Right atrium auricular region (tissue), 2 donors: ENCODE data around the gene AKT2. TPM values are rescaled to one million over a fixed set of nuclear protein-coding genes. Genes with fewer than 3 reads are reported as not detected.

Experiments
- DNase-seq: peaks from one replicate; pipeline ENCODE4 v3.0.0-alpha.2; 2019; ENCODE audit warnings: low spot score
- H3K27ac ChIP-seq, 2 donors: fragments of 200-600 bp; sonication (generic); 1 replicate in 1 of 2; 2 replicates in 1 of 2; pipeline ENCODE4 v1.5.1; 2016 to 2019
- H3K27me3 ChIP-seq, 2 donors: fragments of 200-600 bp; sonication (generic); one replicate each; pipeline versions ENCODE4 v1.5.1 to v1.6.0; 2017 to 2019
- H3K36me3 ChIP-seq: fragments of 200-600 bp; sonication (generic); one replicate; pipeline ENCODE4 v1.5.1; 2016
- H3K4me1 ChIP-seq, 2 donors: fragments of 200-600 bp; sonication (generic); one replicate each; pipeline versions ENCODE4 v1.5.1 to v1.6.0; 2017 to 2019
- H3K4me3 ChIP-seq, 2 donors: fragments of 200-600 bp; sonication (generic); 1 replicate in 1 of 2; 2 replicates in 1 of 2; pipeline ENCODE4 v1.5.1; 2017 to 2019; ENCODE audit warnings: mild to moderate bottlenecking in 1 of 2, moderate library complexity in 1 of 2
- H3K9me3 ChIP-seq, 2 donors: fragments of 200-600 bp; sonication (generic); one replicate each; pipeline ENCODE4 v1.5.1; 2019
- total RNA-seq, 2 donors: library from RNA; depleted of rRNA; stranded (reverse); fragments of >200 nt; gene quantifications; one replicate each; pipeline ENCODE4 v1.1.0, GENCODE V29; 2016
- TF ChIP-seq, protein P1 (sequence below), 2 donors: fragments of 200-600 bp; sonication (generic); IDR thresholded peaks; one replicate each; pipeline ENCODE4 v1.5.1; 2019; ENCODE audit warnings: antibody characterized with exemption in 2 of 2

The AKT2 gene
- total RNA-seq, 2 donors from 2014 or later = 63.3 to 76.7 TPM

DNA sequence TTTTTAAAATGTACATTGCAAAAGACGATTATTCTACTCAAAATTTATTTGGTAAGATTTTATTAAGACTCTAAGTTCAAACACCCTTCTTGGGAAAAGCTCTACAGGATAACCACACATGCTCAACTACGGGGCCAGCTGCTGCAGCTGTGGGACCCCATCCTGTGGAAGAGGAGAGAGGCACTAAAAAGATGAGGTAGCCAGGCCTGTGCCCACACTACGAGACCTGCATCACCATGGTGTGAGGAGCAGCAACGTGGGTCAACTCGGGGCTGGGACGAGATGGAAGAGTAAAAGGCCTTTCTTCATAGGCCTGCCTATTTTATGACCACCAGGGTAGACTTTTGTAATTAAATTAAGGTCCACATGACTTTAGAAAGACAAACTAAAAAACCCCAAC lies 54.1 kb downstream of the AKT2 start:
- Histone ChIP-seq H3K9me3 (no peaks in the 10 kb centered on the region), H3K4me1 (peaks cover 0 to 24% of the 10 kb centered on the region in 2 donors), H3K27ac (peak overlapping the region; percentile 54 to 60), H3K27me3 (no peaks in the 10 kb centered on the region), H3K36me3 (peaks cover 17% of the 10 kb centered on the region), H3K4me3 (no peak overlapping the region)
- DNase-seq = no peak
- TF ChIP-seq, protein P1, sequence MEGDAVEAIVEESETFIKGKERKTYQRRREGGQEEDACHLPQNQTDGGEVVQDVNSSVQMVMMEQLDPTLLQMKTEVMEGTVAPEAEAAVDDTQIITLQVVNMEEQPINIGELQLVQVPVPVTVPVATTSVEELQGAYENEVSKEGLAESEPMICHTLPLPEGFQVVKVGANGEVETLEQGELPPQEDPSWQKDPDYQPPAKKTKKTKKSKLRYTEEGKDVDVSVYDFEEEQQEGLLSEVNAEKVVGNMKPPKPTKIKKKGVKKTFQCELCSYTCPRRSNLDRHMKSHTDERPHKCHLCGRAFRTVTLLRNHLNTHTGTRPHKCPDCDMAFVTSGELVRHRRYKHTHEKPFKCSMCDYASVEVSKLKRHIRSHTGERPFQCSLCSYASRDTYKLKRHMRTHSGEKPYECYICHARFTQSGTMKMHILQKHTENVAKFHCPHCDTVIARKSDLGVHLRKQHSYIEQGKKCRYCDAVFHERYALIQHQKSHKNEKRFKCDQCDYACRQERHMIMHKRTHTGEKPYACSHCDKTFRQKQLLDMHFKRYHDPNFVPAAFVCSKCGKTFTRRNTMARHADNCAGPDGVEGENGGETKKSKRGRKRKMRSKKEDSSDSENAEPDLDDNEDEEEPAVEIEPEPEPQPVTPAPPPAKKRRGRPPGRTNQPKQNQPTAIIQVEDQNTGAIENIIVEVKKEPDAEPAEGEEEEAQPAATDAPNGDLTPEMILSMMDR (IDR thresholded peaks at IDR 0.05) = no peak

DNA sequence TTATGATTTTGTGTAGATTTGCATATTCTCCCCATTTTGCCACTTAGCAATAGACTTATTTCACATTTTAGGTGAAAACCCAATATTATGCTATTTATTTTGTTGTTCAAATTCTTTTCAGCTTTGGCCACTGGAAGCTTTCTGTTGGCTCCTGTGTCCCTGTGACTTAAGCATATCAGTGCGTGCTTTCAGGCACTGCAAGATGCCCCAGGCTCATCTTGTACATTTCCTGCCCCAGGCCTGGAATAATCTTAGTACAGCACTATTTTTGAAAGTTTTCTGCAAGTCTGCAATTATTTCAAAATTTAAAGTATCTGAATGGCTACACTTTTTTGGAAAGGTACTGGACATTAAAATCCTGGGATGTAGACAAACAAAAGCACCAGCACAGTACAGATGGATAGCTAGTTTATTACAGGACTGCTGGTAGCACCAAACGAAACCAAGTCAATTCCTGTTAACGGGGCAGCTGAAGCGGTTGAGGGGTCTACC lies 55.2 kb downstream of the AKT2 start:
- Histone ChIP-seq H3K27me3 (no peaks in the 10 kb centered on the region), H3K9me3 (no peaks in the 10 kb centered on the region), H3K4me1 (peaks cover 0 to 29% of the 10 kb centered on the region in 2 donors), H3K36me3 (peaks cover 6% of the 10 kb centered on the region), H3K4me3 (no peak overlapping the region), H3K27ac (no peak overlapping the region)
- TF ChIP-seq, protein P1 (IDR thresholded peaks at IDR 0.05) = no peak
- no peak for DNase-seq

DNA sequence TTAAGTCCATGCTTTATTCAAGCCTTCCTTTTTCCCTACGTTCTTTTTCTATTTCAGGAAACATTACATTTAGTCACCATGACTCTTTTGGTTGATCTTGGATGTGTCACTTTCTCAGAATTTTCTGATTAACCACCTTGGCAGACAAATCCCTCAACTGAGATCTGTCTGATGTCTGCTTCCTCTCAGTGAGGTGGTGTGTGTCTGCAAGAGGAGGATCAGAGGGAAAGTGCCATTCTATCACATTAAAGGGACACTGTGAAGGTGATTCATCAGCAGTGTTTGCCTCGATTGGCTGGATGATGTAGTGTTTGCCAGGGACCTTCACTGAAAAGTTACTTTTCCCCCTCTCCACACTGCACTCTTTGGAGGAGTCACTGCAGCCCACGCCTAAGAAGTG lies 55.7 kb downstream of the AKT2 start:
- no peaks in the 10 kb centered on the region for H3K9me3 ChIP-seq
- peaks cover 0 to 29% of the 10 kb centered on the region in 2 donors for H3K4me1 ChIP-seq
- no peaks in the 10 kb centered on the region for H3K27me3 ChIP-seq
- H3K27ac ChIP-seq = no peak overlapping the region
- TF ChIP-seq, protein P1 (IDR thresholded peaks at IDR 0.05) = no peak
- H3K4me3 ChIP-seq = no peak overlapping the region
- DNase-seq = no peak
- H3K36me3 ChIP-seq = peaks cover 1% of the 10 kb centered on the region

DNA sequence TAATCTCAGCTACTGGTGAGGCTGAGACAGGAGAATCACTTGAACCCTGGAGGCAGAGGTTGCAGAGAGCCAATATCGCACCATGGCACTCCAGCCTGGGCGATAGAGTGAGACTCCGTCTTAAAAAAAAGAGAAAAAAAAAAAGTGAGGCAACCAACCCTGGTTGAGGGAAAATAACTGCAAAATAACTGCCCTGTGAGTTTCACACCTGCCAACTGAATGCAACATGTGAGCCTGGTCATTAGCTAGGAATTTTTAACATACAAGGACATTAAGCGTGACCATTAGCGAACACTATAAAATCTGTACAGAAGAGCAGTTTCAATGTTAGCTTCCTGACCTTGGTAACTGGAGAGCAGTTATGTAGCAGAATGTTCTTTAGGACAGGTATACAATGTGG lies 56.3 kb downstream of the AKT2 start:
- peaks cover 0 to 29% of the 10 kb centered on the region in 2 donors for H3K4me1 ChIP-seq
- H3K36me3 ChIP-seq = no peaks in the 10 kb centered on the region
- no peaks in the 10 kb centered on the region for H3K9me3 ChIP-seq
- peaks cover 0 to under 1% of the 10 kb centered on the region in 2 donors for H3K27me3 ChIP-seq
- TF ChIP-seq, protein P1 (IDR thresholded peaks at IDR 0.05) = no peak
- no peak overlapping the region for H3K27ac ChIP-seq
- no peak for DNase-seq
- H3K4me3 ChIP-seq = no peak overlapping the region

DNA sequence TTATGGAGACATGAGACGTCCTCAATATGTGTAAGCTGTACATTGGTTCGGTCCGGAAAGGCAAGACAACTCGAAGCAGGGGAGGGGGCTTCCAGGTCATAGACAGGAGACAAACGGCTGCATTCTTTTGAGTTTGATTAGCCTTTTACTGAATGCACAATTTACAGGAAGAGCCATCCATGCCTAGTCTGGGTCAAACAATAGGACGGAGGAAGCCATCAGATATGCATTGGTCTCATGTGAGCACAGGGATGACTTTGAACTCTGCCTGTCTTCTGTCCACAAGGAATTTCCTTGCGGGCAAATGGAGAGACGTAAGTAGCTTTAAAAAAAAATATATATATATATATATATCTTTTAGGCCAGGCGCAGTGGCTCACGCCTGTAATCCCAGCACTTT lies 56.8 kb downstream of the AKT2 start:
- no peak overlapping the region for H3K27ac ChIP-seq
- no peak overlapping the region for H3K4me3 ChIP-seq
- H3K36me3 ChIP-seq = no peaks in the 10 kb centered on the region
- TF ChIP-seq, protein P1 (IDR thresholded peaks at IDR 0.05) = no peak
- H3K9me3 ChIP-seq = no peaks in the 10 kb centered on the region
- no peak for DNase-seq
- peaks cover under 1 to 4% of the 10 kb centered on the region in 2 donors for H3K27me3 ChIP-seq
- peaks cover 0 to 32% of the 10 kb centered on the region in 2 donors for H3K4me1 ChIP-seq
